Osteocyte (in vitro differentiated cells): ENCODE results near the gene ZNF267. TPM values are rescaled to one million over a fixed set of nuclear protein-coding genes. Genes with fewer than 3 reads are reported as not detected.

ENCODE experiments used
- DNase-seq: peaks from one replicate; pipeline ENCODE4 v3.0.0; 2021; ENCODE audit warnings: mixed read lengths; ENCODE audit not compliant: unreplicated experiment; ENCODE audit errors: extremely low spot score
- H3K27ac Mint-ChIP-seq: one replicate; pipeline ENCODE4 v1.8.0; 2021; ENCODE audit warnings: mild to moderate bottlenecking, mixed read lengths; ENCODE audit not compliant: unreplicated experiment
- H3K27me3 Mint-ChIP-seq: one replicate; pipeline ENCODE4 v1.8.0; 2021; ENCODE audit warnings: mixed read lengths; ENCODE audit not compliant: unreplicated experiment
- H3K36me3 Mint-ChIP-seq: one replicate; pipeline ENCODE4 v1.8.0; 2021; ENCODE audit warnings: mixed read lengths; ENCODE audit not compliant: unreplicated experiment
- H3K4me1 Mint-ChIP-seq: one replicate; pipeline ENCODE4 v1.8.0; 2021; ENCODE audit warnings: mixed read lengths; ENCODE audit not compliant: unreplicated experiment
- H3K4me3 Mint-ChIP-seq: one replicate; pipeline ENCODE4 v1.8.0; 2021; ENCODE audit warnings: mild to moderate bottlenecking, moderate library complexity, mixed read lengths; ENCODE audit not compliant: unreplicated experiment
- H3K9me3 Mint-ChIP-seq: one replicate; pipeline ENCODE4 v1.8.0; 2021; ENCODE audit warnings: mixed read lengths; ENCODE audit not compliant: unreplicated experiment
- CTCF ChIP-seq: fragments of 200-600 bp; sonication (generic); IDR thresholded peaks from 2 replicates; pipeline ENCODE4 v1.5.0; 2021; ENCODE audit warnings: antibody characterized with exemption, mild to moderate bottlenecking, moderate library complexity
- total RNA-seq: library from RNA; stranded (reverse); gene quantifications from 2 replicates; pipeline ENCODE4 v1.2.1, GENCODE V29; 2021

Gene ZNF267
- total RNA-seq, 1 donor from 2014 or later, result 9.5 TPM

- no peak for TF ChIP-seq CTCF
- no peak overlapping the region for H3K27ac Mint-ChIP-seq
- peaks cover 12% of the 10 kb centered on the region for H3K4me1 Mint-ChIP-seq
- no peaks in the 10 kb centered on the region for H3K9me3 Mint-ChIP-seq
- no peak for DNase-seq
- no peaks in the 10 kb centered on the region for H3K36me3 Mint-ChIP-seq
- H3K4me3 Mint-ChIP-seq, result no peak overlapping the region
- H3K27me3 Mint-ChIP-seq, result peaks cover 24% of the 10 kb centered on the region
Observed at GRCh38 chr16:31869511-31870201, 4.0 kb upstream of the ZNF267 start.

- Mint-ChIP-seq H3K9me3 (no peaks in the 10 kb centered on the region), H3K27me3 (peaks cover 15% of the 10 kb centered on the region), H3K4me1 (peaks cover 24% of the 10 kb centered on the region), H3K27ac (no peak overlapping the region), H3K4me3 (no peak overlapping the region), H3K36me3 (no peaks in the 10 kb centered on the region)
- no peak for DNase-seq
- no peak for TF ChIP-seq CTCF
Observed at GRCh38 chr16:31870809-31871208, 2.8 kb upstream of the ZNF267 start.

GRCh38 chr16:31871510-31871909 is 2.1 kb upstream of the ZNF267 start:
- H3K9me3 Mint-ChIP-seq, result no peaks in the 10 kb centered on the region
- TF ChIP-seq CTCF, result no peak

GRCh38 chr16:31872201-31872600 is 1.4 kb upstream of the ZNF267 start:
- no peak overlapping the region for H3K27ac Mint-ChIP-seq
- no peaks in the 10 kb centered on the region for H3K9me3 Mint-ChIP-seq
- H3K36me3 Mint-ChIP-seq, result no peaks in the 10 kb centered on the region
- no peak overlapping the region for H3K4me3 Mint-ChIP-seq
- peaks cover 38% of the 10 kb centered on the region for H3K4me1 Mint-ChIP-seq
- no peak for TF ChIP-seq CTCF
- DNase-seq, result no peak
- H3K27me3 Mint-ChIP-seq, result peaks cover 5% of the 10 kb centered on the region

More at GRCh38 chr16:31871510-31871909, 2.1 kb upstream of the ZNF267 start:
- peaks cover 9% of the 10 kb centered on the region for H3K27me3 Mint-ChIP-seq
- no peak for DNase-seq
- peaks cover 31% of the 10 kb centered on the region for H3K4me1 Mint-ChIP-seq
- no peak overlapping the region for H3K4me3 Mint-ChIP-seq
- no peaks in the 10 kb centered on the region for H3K36me3 Mint-ChIP-seq
- H3K27ac Mint-ChIP-seq, result no peak overlapping the region

GRCh38 chr16:31874366-31875111 is 932 bp downstream of the ZNF267 start:
- Mint-ChIP-seq H3K4me1 (peaks cover 44% of the 10 kb centered on the region), H3K27me3 (no peaks in the 10 kb centered on the region), H3K4me3 (peak overlapping the region; percentile 96), H3K36me3 (peaks cover 4% of the 10 kb centered on the region), H3K27ac (peak overlapping the region; percentile 98), H3K9me3 (no peaks in the 10 kb centered on the region)
- no peak for DNase-seq
- no peak for TF ChIP-seq CTCF
